Liver (tissue), 3 donors: Measurements from ENCODE around the gene TSC1.

Experiments
- ATF3 ChIP-seq: IDR thresholded peaks from 2 replicates; pipeline ENCODE4 v1.6.1; 2016; ENCODE audit warnings: antibody characterized with exemption
- CTCF ChIP-seq: fragments of 150-350 bp; IDR thresholded peaks from 2 replicates; pipeline ENCODE4 v1.5.1; 2017; ENCODE audit warnings: improper control_type of control experiment, low read depth, low read length; ENCODE audit not compliant: missing input control
- EGR1 ChIP-seq, 2 donors: IDR thresholded peaks; 2 replicates each; pipeline ENCODE4 v1.6.1; 2016 to 2018; ENCODE audit warnings: antibody characterized with exemption in 2 of 2, low read depth in 2 of 2
- GABPA ChIP-seq, 2 donors: IDR thresholded peaks in 1 of 2; conservative IDR thresholded peaks in 1 of 2; 2 replicates each; pipeline ENCODE4 v1.6.1; 2016; ENCODE audit warnings: antibody characterized with exemption in 2 of 2, mild to moderate bottlenecking in 1 of 2, moderate library complexity in 1 of 2
- HNF4A ChIP-seq, 2 donors: conservative IDR thresholded peaks; 2 replicates each; pipeline ENCODE4 v1.6.1; 2016; ENCODE audit warnings: antibody characterized with exemption in 2 of 2, mild to moderate bottlenecking in 2 of 2
- JUND ChIP-seq, 2 donors: IDR thresholded peaks; 2 replicates each; pipeline ENCODE4 v1.6.1; 2016; ENCODE audit warnings: antibody characterized with exemption in 2 of 2
- MAX ChIP-seq: IDR thresholded peaks from 2 replicates; pipeline ENCODE4 v1.6.1; 2016; ENCODE audit warnings: antibody characterized with exemption
- NR2F2 ChIP-seq: IDR thresholded peaks from 2 replicates; pipeline ENCODE4 v1.6.1; 2016; ENCODE audit warnings: antibody characterized with exemption
- RAD21 ChIP-seq, 2 donors: IDR thresholded peaks; 2 replicates each; pipeline ENCODE4 v1.6.1; 2016; ENCODE audit warnings: antibody characterized with exemption in 2 of 2, mild to moderate bottlenecking in 2 of 2
- REST ChIP-seq: IDR thresholded peaks from 2 replicates; pipeline ENCODE4 v1.6.1; 2016; ENCODE audit warnings: antibody characterized with exemption, mild to moderate bottlenecking
- SP1 ChIP-seq: IDR thresholded peaks from 2 replicates; pipeline ENCODE4 v1.6.1; 2018; ENCODE audit warnings: antibody characterized with exemption, mild to moderate bottlenecking
- TAF1 ChIP-seq: conservative IDR thresholded peaks from 2 replicates; pipeline ENCODE4 v1.6.1; 2016; ENCODE audit warnings: antibody characterized with exemption, mild to moderate bottlenecking
- YY1 ChIP-seq: IDR thresholded peaks from 2 replicates; pipeline ENCODE4 v1.6.1; 2016; ENCODE audit warnings: antibody characterized with exemption, mild to moderate bottlenecking
- ZBTB33 ChIP-seq: IDR thresholded peaks from 2 replicates; pipeline ENCODE4 v1.6.1; 2016; ENCODE audit warnings: antibody characterized with exemption
- donor health status: healthy.
- donor health status: healthy.

- no peak for TF ChIP-seq GABPA (IDR thresholded peaks at IDR 0.05 in 1 of 2, conservative IDR thresholded peaks at IDR 0.05 in 1 of 2)
- no peak for TF ChIP-seq CTCF
- TF ChIP-seq REST: no peak
- no peak for TF ChIP-seq MAX
- no peak for TF ChIP-seq JUND (IDR thresholded peaks at IDR 0.05)
- no peak for TF ChIP-seq TAF1
- TF ChIP-seq ZBTB33: no peak
- no peak for TF ChIP-seq EGR1 (IDR thresholded peaks at IDR 0.05; ENCODE audit: low read depth in 2 of 2)
- no peak for TF ChIP-seq SP1
- no peak for TF ChIP-seq NR2F2
- no peak for TF ChIP-seq YY1
- no peak for TF ChIP-seq RAD21 (IDR thresholded peaks at IDR 0.05)
- no peak for TF ChIP-seq HNF4A (conservative IDR thresholded peaks at IDR 0.05)
- no peak for TF ChIP-seq ATF3
Measured at GRCh38 chr9:132858751-132859150, 85.7 kb downstream of the TSC1 start.
